Cortex of kidney (tissue), 1 donor: ENCODE measurements around the gene TNFRSF19.

ENCODE experiments used
- DNase-seq: peaks from one replicate; lab custom pipeline; 2025; lab: John Stamatoyannopoulos, UW

TNFRSF19 gene

GRCh38 chr13:23605831-23606230 lies 35.6 kb downstream of the TNFRSF19 start:
- DNase-seq: no peak

- no peak for DNase-seq
Observed at GRCh38 chr13:23608138-23608537, 37.9 kb downstream of the TNFRSF19 start.

DNA sequence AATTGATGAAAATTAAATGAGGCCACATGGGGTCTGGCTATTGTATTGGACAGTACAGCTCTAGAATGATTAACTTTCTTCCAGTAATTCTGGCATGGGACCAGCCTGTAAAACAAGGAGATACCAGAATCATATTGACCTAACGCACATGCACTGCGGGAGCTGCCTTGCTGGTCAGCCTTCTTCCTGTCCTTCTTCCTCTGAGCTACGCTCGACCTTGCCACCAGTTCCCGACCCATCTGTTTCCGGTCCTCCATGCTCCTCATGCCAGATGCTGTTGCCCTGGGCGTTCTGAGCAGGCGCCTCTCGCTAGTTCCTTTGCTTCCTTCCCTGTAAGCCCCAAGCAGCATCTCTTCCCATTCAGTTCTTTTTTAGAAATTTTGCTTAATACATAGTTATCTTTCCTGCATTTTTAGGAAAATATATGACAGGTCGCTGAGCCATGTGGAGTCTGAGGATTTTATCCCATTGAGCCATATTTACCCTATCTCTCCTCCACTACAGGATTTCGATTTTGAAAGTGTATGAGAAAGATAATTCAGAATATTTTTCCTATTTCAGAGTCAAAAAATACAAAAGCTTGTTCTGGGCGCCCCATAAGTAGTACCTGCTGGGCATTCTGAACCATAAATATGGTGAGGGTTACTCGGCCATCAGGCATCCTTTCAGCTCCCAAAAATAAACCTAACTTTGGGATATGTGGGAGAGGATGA lies 38.6 kb downstream of the TNFRSF19 start:
- no peak for DNase-seq

DNA sequence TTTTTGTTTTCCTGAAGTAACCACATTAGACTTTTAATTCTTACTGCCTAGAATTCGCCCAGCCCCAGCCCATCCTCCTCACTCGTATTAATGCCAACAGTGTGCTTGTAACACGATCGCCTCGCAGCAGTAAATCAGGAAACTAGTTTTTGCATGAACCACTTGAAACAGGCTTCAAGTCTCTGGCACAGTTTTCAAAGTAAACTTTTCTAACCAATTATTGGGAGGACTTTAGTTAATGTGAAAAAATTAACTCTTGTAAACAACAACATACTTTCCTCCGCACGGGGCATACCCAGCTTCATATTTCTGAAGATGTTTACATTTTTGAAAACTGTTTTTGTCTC lies 39.2 kb downstream of the TNFRSF19 start:
- DNase-seq: no peak

DNA sequence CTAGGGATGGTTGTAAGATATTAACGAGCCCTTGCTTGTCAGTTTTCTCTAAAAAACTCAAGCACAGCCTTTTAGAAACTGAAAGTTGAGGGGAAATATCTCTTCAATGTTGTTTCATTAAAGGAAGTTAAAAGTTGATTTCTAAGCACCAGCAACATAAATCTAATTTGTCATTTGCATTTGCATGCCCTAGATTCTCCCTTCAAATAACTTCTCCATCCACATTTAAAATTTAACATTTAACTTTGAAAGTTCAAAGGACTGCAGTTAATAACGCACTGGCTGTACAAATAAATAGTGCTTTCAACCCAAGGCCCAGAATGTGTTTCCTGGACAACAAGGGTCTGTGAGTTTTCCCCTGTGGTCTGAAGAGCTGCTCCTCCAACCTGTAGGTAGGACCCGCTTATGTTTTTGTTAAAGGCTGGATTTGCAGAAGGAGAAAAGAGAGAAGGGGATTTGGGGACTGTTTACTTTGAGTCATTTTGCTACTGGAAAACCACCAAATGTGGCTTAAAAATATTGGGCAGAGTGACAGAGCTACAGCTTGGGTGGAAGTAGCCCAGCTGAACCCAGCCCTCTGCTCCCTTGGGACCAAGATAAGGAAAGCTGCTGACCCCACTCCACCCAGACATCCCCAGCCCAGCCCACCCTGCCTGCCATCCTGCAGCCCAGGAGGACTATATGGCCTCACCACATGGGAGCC lies 39.8 kb downstream of the TNFRSF19 start:
- DNase-seq: no peak

DNA sequence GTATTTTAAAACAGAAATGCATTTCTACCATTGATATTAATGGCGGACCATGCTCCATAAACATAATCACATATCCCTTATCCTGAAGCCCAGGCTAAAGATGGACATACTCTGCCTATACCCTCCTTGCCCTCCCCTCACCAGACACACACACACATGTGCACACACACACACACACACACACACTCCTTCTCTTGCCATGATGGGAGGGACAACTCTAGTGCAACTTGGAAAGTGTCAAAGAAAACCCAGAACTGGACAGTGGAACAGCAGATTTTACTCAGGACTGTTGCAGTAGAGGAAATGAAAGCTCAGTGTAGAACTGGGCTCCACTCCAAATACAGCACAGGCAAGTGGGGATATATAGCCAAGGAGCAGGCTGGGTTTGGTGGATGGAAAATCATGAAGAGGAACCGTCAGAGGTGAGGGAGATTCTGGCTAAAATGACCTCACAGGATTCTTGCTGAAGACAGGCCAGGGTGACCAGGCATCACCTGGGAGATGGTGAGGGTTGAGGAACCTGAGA lies 40.8 kb downstream of the TNFRSF19 start:
- DNase-seq: no peak

DNA sequence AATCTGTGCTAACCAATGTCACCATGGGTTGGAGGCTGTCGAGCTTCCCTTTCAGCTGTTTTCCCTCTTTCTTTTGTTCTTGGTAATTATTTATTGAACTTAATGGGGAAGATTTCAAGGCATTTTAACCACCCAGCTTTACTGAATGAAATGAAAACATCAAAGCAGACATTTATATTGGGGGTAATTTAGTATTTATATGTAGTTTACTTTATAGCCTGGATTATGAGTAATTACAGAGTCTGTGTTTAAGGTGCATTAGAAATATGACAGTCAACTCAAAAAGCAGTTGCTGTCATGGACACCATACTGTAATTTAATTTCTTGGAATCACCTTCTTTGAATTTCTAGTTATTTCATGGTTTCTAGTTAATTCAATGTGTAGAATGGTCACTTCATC lies 42.0 kb downstream of the TNFRSF19 start:
- DNase-seq: no peak

- no peak for DNase-seq
Observed at GRCh38 chr13:23612731-23613130, 42.5 kb downstream of the TNFRSF19 start.

- DNase-seq: no peak
Observed at GRCh38 chr13:23613596-23613995, 43.4 kb downstream of the TNFRSF19 start.

- DNase-seq: no peak
Observed at GRCh38 chr13:23615395-23616081, 45.3 kb downstream of the TNFRSF19 start.

DNA sequence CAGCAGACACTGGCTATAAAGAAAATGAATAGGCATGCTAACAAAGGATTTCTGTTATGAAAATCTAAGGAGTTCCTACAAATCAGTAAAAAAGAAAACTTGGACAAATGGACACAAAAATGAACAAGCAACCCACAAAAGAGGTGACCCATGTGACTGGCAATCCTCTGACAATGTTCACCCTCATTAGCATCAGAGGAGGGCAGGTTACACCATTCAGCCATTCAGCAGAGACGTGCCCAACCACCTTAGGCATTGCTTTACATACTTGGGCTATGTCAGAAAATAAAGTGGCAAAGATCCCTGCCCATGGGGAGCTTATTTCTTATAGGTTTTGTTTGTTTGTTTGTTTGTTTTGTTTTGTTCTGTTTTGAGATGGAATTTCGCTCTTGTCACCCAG lies 46.0 kb downstream of the TNFRSF19 start:
- DNase-seq: no peak

- no peak for DNase-seq
Observed at GRCh38 chr13:23617551-23618024, 47.4 kb downstream of the TNFRSF19 start.

DNA sequence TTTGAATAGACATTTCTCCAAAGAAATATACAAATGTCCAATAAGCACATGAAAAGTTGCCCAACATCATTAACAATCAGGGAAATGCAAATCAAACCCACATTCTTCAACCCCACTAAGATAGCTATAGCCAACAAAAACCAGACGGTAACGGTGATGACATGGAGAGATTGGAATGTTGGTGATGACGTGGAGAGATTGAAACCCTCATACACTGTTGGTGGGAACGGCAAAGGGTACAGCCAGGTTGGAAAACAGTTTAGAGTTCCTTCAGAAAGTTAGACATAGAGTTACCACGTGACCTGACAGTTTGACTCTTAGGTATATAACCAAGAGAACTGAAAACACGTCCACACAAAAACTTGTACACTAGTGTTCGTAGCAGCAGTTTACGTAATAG lies 48.1 kb downstream of the TNFRSF19 start:
- no peak for DNase-seq

- DNase-seq: no peak
Observed at GRCh38 chr13:23619068-23619855, 49.0 kb downstream of the TNFRSF19 start.

DNA sequence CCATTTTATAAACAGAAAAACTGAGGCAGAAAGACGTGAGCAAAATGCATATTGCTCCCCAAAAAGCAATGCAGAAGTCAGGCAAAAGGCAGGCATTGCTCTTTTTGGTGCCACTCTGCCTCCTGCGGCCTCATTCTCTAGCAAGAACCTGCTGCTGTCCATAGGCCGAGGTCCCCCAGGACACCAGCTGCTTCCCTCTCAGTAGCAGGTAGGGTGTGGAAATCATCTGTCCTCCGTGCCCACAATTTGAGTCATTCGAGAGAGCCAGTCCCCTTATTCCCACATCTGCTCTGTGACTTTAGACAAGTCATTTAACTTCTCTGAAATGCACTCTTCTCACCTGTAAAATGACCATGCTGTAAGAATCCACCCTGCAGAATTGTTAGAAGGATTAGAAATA lies 50.0 kb downstream of the TNFRSF19 start:
- DNase-seq: no peak

DNA sequence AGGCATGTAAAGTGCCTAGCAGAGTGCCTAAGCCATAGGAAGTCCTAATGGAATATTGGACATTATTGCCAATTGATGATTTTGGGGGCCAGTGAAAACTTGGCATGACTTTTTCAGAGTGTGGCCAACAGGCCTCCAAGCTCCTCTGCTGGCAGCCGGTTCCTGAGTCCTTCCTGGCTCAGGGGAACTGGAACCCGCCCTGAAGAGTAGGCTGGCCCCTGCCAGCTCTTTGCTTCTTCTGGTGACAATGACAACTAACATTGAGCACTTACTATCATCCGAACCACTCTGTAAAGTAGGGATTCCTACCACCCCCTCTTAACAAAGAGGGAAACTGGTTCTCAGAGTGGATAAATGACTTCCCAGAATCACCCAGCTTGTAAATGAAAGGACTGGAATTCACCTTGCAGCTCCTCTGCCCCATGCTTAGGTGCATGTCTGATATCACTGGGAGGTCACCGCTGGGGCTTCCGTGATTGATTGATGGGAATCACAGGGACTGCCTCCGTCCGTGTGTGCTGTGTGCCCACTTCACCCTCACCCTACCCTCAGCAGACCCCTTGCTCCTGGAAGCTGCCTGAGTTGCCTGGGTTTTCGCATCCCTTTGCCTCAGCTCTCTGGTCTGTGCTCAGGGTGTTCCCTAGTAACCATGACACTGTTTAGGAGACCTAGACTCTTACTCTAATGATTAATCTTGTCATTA lies 50.6 kb downstream of the TNFRSF19 start:
- no peak for DNase-seq

GRCh38 chr13:23621316-23621645 lies 51.1 kb downstream of the TNFRSF19 start:
- no peak for DNase-seq

- no peak for DNase-seq
Observed at GRCh38 chr13:23622985-23623384, 52.8 kb downstream of the TNFRSF19 start.

- no peak for DNase-seq
Observed at GRCh38 chr13:23623394-23623793, 53.2 kb downstream of the TNFRSF19 start.

- no peak for DNase-seq
Observed at GRCh38 chr13:23626700-23627099, 56.5 kb downstream of the TNFRSF19 start.

DNA sequence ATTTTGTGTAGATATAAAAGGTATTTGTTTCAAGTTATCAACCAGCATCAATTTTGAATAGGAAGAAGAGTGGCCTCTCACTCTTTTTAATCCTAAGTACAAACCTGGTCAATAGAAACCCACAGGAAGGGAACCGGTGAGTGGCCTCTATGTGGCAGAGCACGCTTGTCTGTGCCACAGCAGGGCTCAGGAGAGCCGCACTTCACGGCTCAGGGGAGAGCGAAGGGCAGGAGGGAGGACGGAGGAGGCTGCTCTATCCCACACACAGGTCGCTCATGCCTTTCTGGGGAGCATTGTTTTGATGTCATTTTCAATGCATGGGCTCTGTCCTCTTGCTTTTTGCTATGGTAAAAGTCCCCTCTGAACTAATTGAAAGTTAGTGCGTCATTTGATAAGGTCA lies 57.2 kb downstream of the TNFRSF19 start:
- DNase-seq: no peak

GRCh38 chr13:23628250-23628649 lies 58.0 kb downstream of the TNFRSF19 start:
- DNase-seq: no peak
